ENCODE data around the gene TRPM4.

DNA sequence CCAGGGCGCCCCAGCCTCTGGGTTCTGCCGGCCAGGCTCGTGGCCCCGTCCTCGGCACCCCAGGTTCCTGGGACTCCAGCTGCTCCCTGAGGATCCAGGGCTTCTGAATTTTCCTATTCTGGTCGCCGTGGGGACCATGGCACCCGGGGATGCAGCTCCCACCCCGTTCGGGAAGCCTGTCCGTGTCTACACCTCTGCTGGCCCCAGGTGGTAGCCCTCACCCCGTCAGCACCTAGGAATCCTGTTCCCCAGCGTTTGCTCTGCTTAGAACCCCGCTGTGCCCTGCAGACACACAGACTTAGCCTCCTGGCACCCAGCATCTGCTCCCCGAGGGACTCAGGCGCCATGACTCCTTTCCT, 37.3 kb upstream of the TRPM4 start:
- TF ChIP-seq, protein P1, sequence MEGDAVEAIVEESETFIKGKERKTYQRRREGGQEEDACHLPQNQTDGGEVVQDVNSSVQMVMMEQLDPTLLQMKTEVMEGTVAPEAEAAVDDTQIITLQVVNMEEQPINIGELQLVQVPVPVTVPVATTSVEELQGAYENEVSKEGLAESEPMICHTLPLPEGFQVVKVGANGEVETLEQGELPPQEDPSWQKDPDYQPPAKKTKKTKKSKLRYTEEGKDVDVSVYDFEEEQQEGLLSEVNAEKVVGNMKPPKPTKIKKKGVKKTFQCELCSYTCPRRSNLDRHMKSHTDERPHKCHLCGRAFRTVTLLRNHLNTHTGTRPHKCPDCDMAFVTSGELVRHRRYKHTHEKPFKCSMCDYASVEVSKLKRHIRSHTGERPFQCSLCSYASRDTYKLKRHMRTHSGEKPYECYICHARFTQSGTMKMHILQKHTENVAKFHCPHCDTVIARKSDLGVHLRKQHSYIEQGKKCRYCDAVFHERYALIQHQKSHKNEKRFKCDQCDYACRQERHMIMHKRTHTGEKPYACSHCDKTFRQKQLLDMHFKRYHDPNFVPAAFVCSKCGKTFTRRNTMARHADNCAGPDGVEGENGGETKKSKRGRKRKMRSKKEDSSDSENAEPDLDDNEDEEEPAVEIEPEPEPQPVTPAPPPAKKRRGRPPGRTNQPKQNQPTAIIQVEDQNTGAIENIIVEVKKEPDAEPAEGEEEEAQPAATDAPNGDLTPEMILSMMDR (IDR thresholded peaks at IDR 0.05), result no peak
- no peak for TF ChIP-seq POLR2A (IDR thresholded peaks at IDR 0.05)

Measured in esophagus squamous epithelium (tissue), 4 donors.